Fibroblast of villous mesenchyme (primary cell): Measurements from ENCODE around the gene SPG7. TPM values are rescaled to one million over a fixed set of nuclear protein-coding genes. Genes with fewer than 3 reads are reported as not detected.

Experiments
- DNase-seq: peaks from one replicate; pipeline ENCODE4 v3.0.0-alpha.2; 2010; ENCODE audit warnings: low read depth
- H3K4me3 ChIP-seq: 2 replicates; pipeline ENCODE4 v1.5.1; 2011; ENCODE audit warnings: low read depth, mild to moderate bottlenecking, low read length
- total RNA-seq: library from RNA; depleted of rRNA; stranded (reverse); fragments of >200 nt; gene quantifications from 2 replicates; pipeline ENCODE4 v1.2.3, GENCODE V29; 2012
- TF ChIP-seq, protein P1 (sequence below): IDR thresholded peaks from 2 replicates; pipeline ENCODE4 v1.5.1; 2012; ENCODE audit warnings: low read depth, mild to moderate bottlenecking, low read length; ENCODE audit not compliant: insufficient read depth

Gene SPG7
- total RNA-seq, 1 donor, result 108 TPM

- H3K4me3 ChIP-seq, result no peak overlapping the region
- DNase-seq, result no peak
- TF ChIP-seq, protein P1, sequence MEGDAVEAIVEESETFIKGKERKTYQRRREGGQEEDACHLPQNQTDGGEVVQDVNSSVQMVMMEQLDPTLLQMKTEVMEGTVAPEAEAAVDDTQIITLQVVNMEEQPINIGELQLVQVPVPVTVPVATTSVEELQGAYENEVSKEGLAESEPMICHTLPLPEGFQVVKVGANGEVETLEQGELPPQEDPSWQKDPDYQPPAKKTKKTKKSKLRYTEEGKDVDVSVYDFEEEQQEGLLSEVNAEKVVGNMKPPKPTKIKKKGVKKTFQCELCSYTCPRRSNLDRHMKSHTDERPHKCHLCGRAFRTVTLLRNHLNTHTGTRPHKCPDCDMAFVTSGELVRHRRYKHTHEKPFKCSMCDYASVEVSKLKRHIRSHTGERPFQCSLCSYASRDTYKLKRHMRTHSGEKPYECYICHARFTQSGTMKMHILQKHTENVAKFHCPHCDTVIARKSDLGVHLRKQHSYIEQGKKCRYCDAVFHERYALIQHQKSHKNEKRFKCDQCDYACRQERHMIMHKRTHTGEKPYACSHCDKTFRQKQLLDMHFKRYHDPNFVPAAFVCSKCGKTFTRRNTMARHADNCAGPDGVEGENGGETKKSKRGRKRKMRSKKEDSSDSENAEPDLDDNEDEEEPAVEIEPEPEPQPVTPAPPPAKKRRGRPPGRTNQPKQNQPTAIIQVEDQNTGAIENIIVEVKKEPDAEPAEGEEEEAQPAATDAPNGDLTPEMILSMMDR, result no peak
Measured at GRCh38 chr16:89572485-89573205, 64.4 kb downstream of the SPG7 start.

- no peak overlapping the region for H3K4me3 ChIP-seq
- DNase-seq, result no peak
- TF ChIP-seq, protein P1, result no peak
Measured at GRCh38 chr16:89573826-89574680, 65.8 kb downstream of the SPG7 start.

- DNase-seq, result peak; percentile 77
- TF ChIP-seq, protein P1, result peak; percentile 87
Measured at GRCh38 chr16:89574681-89575246, 66.6 kb downstream of the SPG7 start.

GRCh38 chr16:89575247-89576152 lies 67.3 kb downstream of the SPG7 start, which contains the start of gene CPNE7:
TSS of gene CPNE7 (plus strand) at chr16:89575758. CDS start at chr16:89575898, 140 bp downstream.
- DNase-seq, result no peak
- TF ChIP-seq, protein P1, result no peak
- peak within 1 kb of the TSS; percentile 57 for H3K4me3 ChIP-seq

More at GRCh38 chr16:89574681-89575246, 66.6 kb downstream of the SPG7 start:
- peak overlapping the region; percentile 57 for H3K4me3 ChIP-seq

DNA sequence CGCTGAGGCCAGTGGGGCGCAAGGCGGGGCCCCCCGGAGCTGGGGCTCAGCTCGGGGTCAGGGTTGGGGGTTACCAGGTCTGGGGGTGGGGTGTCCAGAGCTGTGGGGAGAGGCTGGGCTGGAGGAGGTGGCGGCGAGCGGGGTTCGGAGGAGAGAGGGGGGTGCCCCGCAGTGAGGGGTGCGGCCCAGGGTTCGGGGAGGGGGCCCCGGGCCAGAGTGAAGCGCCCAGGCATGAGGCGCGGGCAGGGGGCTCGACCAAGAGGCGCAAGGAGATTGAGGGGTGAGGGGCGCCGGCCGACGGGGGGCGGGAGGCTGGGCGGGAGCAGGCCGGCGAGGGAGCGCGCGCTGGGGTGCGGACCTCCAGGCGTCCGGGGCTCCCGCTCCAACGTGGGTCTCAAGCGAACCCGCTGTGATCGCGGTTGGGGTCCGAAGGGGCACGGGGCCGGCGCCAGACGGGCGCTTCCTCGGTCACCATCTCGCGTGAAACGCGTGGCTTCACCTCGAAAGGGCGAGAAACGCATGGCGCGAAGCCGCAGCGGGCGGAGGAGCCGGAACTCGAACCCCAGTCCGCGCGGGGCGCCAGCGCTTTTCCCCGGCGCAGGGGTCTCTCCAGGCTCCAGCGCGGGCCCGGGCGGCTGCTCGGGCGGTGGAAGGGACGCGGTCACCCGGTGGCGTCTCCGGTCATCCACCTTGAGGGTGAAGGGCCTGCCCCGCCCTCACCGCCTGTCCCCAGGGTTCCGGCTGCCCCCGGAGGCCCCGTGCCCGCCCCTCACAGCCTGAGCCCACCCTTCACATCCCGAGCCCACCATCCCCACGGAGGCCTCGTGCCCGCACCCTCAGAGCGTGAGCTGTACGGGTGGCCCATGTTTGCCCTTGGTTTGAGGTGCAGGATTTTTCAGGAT lies 68.2 kb downstream of the SPG7 start:
- peak overlapping the region; percentile 47 for H3K4me3 ChIP-seq
- TF ChIP-seq, protein P1, result no peak
- DNase-seq, result no peak
